Chondrocyte (in vitro differentiated cells): Measurements from ENCODE around the gene CENPT. TPM values are rescaled to one million over a fixed set of nuclear protein-coding genes. Genes with fewer than 3 reads are reported as not detected.
A peak's percentile ranks its signal among the peaks of the same experiment; 100 is the strongest.
"Not testable (repeated sequence)": the region's sequence is repeated elsewhere in the genome, so short reads cannot be mapped to it uniquely, and the experiment has no call there.

Experiments used
- DNase-seq: peaks from one replicate; pipeline ENCODE4 v3.0.0; 2021; ENCODE audit warnings: mixed read lengths, low spot score
- H3K27ac Mint-ChIP-seq: one replicate; pipeline ENCODE4 v1.8.0; 2021; ENCODE audit warnings: mild to moderate bottlenecking, moderate library complexity, mixed read lengths; ENCODE audit not compliant: unreplicated experiment
- H3K27me3 Mint-ChIP-seq: 2 replicates; pipeline ENCODE4 v1.8.0; 2021; ENCODE audit warnings: low read depth, mixed read lengths
- H3K36me3 Mint-ChIP-seq: 2 replicates; pipeline ENCODE4 v1.8.0; 2021; ENCODE audit warnings: low read depth, mixed read lengths
- H3K4me1 Mint-ChIP-seq: 2 replicates; pipeline ENCODE4 v1.8.0; 2021; ENCODE audit warnings: low read depth, mild to moderate bottlenecking, mixed read lengths
- H3K4me3 Mint-ChIP-seq: one replicate; pipeline ENCODE4 v1.8.0; 2021; ENCODE audit warnings: mild to moderate bottlenecking, moderate library complexity, mixed read lengths; ENCODE audit not compliant: unreplicated experiment
- H3K9me3 Mint-ChIP-seq: 2 replicates; pipeline ENCODE4 v1.8.0; 2021; ENCODE audit warnings: low read depth, mixed read lengths
- CTCF ChIP-seq: fragments of 200-600 bp; sonication (generic); IDR thresholded peaks from 2 replicates; pipeline ENCODE4 v1.5.0; 2021; ENCODE audit warnings: antibody characterized with exemption, mild to moderate bottlenecking, moderate library complexity
- total RNA-seq: library from RNA; stranded (reverse); gene quantifications from 3 replicates; pipeline ENCODE4 v1.2.1, GENCODE V29; 2021

Gene CENPT
- total RNA-seq, 1 donor from 2014 or later, result 50.5 TPM

DNA sequence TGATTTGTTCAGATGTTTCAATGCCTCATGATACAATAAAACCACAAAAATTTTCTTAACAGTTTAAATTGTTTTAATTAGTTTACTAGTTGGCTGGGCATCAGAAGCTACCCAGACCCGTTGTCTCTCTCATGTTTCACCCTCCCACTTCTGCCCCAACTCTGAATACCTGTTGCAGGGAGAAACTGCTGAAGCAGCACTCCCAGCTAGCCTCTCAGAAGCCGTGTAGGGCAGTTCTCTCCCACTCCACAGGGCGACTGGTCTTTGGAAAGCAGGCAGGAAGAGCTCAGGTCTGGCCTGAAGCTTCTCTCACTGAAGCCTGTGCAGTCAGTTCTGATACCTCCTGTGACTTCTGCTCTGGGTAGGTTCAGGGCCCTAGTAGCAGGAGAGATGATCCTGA, 23.8 kb upstream of the CENPT start:
- peaks cover 27% of the 10 kb centered on the region for H3K4me1 Mint-ChIP-seq
- peaks cover 16% of the 10 kb centered on the region for H3K36me3 Mint-ChIP-seq
- H3K27ac Mint-ChIP-seq, result no peak overlapping the region
- H3K4me3 Mint-ChIP-seq, result no peak overlapping the region
- no peak for DNase-seq
- H3K27me3 Mint-ChIP-seq, result no peaks in the 10 kb centered on the region
- H3K9me3 Mint-ChIP-seq, result no peaks in the 10 kb centered on the region
- TF ChIP-seq CTCF, result no peak

DNA sequence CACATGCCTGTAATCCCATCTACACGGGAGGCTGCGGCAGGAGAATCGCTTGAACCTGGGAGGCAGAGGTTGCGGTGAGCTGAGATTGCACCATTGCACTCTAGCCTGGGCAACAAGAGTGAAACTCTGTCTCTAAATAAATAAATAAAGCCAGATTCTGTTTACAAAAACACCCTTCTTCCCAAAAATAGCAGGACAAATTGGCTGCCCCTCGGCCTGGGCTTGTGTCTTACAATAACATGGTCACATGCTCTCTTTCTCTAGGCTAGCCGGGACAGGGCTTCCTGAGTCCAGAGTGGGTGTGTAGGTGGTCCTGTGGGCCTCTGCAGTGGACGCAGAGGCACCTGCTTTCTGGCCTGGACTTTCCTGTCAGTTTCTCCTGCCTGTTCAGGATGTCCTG, 22.2 kb upstream of the CENPT start:
- Mint-ChIP-seq H3K4me3 (no peak overlapping the region), H3K4me1 (peaks cover 19% of the 10 kb centered on the region), H3K27me3 (no peaks in the 10 kb centered on the region), H3K9me3 (no peaks in the 10 kb centered on the region), H3K36me3 (peaks cover 19% of the 10 kb centered on the region), H3K27ac (peak overlapping the region; percentile 76)
- no peak for TF ChIP-seq CTCF
- no peak for DNase-seq

GRCh38 chr16:67868290-67868689, 20.8 kb upstream of the CENPT start:
- Mint-ChIP-seq H3K9me3 (no peaks in the 10 kb centered on the region), H3K27ac (peak overlapping the region; percentile 41), H3K36me3 (peaks cover 19% of the 10 kb centered on the region), H3K27me3 (no peaks in the 10 kb centered on the region), H3K4me1 (peaks cover 18% of the 10 kb centered on the region), H3K4me3 (no peak overlapping the region)
- no peak for DNase-seq
- TF ChIP-seq CTCF, result no peak

GRCh38 chr16:67865318-67865717, 17.8 kb upstream of the CENPT start:
- TF ChIP-seq CTCF, result peak; percentile 61
- DNase-seq, result no peak
- Mint-ChIP-seq H3K4me3 (no peak overlapping the region), H3K9me3 (no peaks in the 10 kb centered on the region), H3K4me1 (peaks cover 42% of the 10 kb centered on the region), H3K36me3 (peaks cover 14% of the 10 kb centered on the region), H3K27ac (no peak overlapping the region), H3K27me3 (no peaks in the 10 kb centered on the region)

GRCh38 chr16:67864594-67864993, 17.1 kb upstream of the CENPT start:
- Mint-ChIP-seq H3K27me3 (no peaks in the 10 kb centered on the region), H3K9me3 (no peaks in the 10 kb centered on the region), H3K4me3 (no peak overlapping the region), H3K27ac (peak overlapping the region; percentile 53), H3K4me1 (peaks cover 42% of the 10 kb centered on the region), H3K36me3 (peaks cover 10% of the 10 kb centered on the region)
- TF ChIP-seq CTCF, result no peak
- no peak for DNase-seq

DNA sequence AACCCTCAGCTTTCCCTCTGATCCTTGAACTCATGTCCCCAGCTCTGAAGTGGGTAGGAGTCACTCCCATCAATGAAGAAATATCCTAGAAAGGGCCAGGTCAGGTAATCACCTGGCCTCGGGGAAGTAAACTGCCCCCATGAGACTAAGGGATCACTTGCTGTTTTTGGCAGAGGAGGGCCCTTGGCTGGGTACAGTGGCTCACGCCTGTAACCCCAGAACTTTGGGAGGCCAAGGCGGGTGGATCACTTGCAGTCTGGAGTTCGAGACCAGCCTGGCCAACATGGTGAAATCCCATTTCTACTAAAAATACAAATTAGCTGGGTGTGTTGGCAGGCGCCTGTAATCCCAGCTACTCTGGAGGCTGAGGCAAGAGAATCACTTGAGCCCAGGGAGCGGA, 16.6 kb upstream of the CENPT start:
- H3K27ac Mint-ChIP-seq, result peak overlapping the region; percentile 93
- H3K27me3 Mint-ChIP-seq, H3K4me3 Mint-ChIP-seq, DNase-seq, H3K9me3 Mint-ChIP-seq: not testable (repeated sequence)
- peaks cover 42% of the 10 kb centered on the region for H3K4me1 Mint-ChIP-seq
- H3K36me3 Mint-ChIP-seq, result peaks cover 10% of the 10 kb centered on the region
